ENCODE results near the gene SYTL2. TPM values are rescaled to one million over a fixed set of nuclear protein-coding genes. Genes with fewer than 3 reads are reported as not detected.

SYTL2 gene
- total RNA-seq, 1 donor, result 10.8 TPM

DNA sequence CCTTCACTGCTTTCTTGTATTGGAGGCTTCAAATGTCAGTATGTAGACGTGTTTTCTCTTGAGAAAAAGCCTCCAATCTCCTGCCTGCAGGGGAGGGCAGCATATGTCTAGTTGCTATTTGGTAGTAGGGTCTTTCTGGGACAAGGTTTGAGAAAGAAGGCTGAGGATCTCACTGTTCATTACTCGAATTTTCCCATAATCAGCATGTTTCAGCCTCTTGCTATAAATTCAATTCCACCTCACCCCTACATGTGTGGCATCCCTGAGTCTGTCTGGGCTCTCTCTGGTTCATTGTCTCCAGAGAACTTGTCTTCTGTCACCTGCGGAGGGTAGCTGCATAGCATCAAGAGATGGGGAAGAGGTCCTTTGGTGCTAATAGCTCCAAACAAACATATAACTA lies 24.8 kb upstream of the SYTL2 start:
- no peak for DNase-seq (ENCODE audit: low read depth)
- TF ChIP-seq, protein P1, sequence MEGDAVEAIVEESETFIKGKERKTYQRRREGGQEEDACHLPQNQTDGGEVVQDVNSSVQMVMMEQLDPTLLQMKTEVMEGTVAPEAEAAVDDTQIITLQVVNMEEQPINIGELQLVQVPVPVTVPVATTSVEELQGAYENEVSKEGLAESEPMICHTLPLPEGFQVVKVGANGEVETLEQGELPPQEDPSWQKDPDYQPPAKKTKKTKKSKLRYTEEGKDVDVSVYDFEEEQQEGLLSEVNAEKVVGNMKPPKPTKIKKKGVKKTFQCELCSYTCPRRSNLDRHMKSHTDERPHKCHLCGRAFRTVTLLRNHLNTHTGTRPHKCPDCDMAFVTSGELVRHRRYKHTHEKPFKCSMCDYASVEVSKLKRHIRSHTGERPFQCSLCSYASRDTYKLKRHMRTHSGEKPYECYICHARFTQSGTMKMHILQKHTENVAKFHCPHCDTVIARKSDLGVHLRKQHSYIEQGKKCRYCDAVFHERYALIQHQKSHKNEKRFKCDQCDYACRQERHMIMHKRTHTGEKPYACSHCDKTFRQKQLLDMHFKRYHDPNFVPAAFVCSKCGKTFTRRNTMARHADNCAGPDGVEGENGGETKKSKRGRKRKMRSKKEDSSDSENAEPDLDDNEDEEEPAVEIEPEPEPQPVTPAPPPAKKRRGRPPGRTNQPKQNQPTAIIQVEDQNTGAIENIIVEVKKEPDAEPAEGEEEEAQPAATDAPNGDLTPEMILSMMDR (IDR thresholded peaks at IDR 0.05; ENCODE audit: insufficient read depth, low read depth, low read length), result no peak
- no peak overlapping the region for H3K4me3 ChIP-seq (ENCODE audit: low read depth, low read length)

DNA sequence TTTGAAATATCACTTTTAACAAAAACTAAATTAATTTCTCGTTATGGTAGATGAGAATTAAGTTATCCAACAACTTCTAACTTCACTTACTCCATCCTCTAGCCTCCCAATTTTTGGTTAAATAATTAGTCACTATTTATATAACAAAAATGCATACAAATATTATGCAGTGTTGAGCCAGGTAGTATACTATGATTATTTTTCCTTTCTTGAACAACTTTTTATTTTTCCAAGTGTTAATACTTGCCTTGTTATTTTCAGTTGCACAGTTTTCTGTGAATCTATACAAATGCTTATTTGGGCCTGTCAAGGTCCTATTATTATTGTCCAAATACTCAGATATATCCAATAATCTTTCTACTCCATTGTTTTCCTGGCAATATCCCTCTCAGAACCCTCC lies 24.3 kb upstream of the SYTL2 start:
- H3K4me3 ChIP-seq (ENCODE audit: low read depth, low read length), result no peak overlapping the region
- TF ChIP-seq, protein P1 (IDR thresholded peaks at IDR 0.05; ENCODE audit: insufficient read depth, low read depth, low read length), result no peak
- no peak for DNase-seq (ENCODE audit: low read depth)

DNA sequence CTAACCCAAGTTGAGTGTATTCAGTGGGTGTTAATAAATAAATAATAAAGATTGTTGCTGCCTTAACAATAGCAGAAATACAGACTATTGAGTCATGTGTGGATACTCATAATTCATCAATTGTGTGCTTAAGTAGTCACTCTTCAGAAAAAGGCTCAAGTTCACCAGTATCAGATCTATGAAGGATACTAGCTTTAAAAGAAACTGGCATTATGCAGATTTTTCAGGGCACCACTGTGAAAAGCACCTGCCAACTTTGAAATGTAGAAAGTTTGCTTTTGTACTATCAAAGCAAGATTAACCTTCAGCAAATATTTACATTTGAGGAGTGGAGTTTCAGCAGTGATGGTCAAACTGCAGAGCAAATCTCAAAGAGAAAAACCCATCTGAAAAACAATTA lies 20.1 kb upstream of the SYTL2 start:
- H3K4me3 ChIP-seq (ENCODE audit: low read depth, low read length), result no peak overlapping the region
- DNase-seq (ENCODE audit: low read depth), result no peak
- TF ChIP-seq, protein P1 (IDR thresholded peaks at IDR 0.05; ENCODE audit: insufficient read depth, low read depth, low read length), result no peak

DNA sequence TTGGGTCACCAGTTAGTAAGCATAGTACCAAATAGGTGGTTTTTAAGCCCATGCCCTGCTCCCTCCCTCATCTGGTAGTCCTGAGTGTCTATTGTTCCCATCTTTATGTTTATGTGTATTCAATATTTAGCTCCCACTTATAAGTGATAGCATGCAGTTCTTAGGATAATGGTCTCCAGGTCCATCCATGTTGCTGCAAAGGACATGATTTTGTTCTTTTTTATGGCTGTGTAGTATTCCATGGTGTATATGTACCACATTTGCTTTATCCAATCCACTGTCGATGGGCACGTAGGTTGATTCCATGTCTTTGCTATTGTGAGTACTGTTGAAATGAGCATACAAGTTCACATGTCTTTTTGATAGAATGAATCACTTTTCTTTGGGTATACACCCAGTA lies 18.2 kb upstream of the SYTL2 start:
- DNase-seq (ENCODE audit: low read depth), result no peak
- no peak overlapping the region for H3K4me3 ChIP-seq (ENCODE audit: low read depth, low read length)
- TF ChIP-seq, protein P1 (IDR thresholded peaks at IDR 0.05; ENCODE audit: insufficient read depth, low read depth, low read length), result no peak

DNA sequence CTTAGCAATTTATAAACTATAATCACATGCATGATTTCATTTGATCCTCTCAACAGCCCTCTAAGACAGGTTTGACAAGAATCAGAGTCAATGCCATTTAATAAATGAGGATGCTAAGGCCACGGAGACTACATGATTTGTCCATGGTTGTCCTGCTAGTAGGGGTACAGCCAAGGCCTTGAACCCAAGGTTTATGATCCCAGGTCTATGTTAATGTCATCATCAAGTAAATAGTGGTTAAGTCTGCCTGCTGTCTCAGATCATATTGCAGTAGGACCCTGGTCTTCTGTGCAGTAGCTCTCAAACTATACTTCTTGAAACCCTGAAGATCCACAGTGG lies 17.7 kb upstream of the SYTL2 start:
- H3K4me3 ChIP-seq (ENCODE audit: low read depth, low read length), result no peak overlapping the region
- TF ChIP-seq, protein P1 (IDR thresholded peaks at IDR 0.05; ENCODE audit: insufficient read depth, low read depth, low read length), result no peak
- DNase-seq (ENCODE audit: low read depth), result no peak

DNA sequence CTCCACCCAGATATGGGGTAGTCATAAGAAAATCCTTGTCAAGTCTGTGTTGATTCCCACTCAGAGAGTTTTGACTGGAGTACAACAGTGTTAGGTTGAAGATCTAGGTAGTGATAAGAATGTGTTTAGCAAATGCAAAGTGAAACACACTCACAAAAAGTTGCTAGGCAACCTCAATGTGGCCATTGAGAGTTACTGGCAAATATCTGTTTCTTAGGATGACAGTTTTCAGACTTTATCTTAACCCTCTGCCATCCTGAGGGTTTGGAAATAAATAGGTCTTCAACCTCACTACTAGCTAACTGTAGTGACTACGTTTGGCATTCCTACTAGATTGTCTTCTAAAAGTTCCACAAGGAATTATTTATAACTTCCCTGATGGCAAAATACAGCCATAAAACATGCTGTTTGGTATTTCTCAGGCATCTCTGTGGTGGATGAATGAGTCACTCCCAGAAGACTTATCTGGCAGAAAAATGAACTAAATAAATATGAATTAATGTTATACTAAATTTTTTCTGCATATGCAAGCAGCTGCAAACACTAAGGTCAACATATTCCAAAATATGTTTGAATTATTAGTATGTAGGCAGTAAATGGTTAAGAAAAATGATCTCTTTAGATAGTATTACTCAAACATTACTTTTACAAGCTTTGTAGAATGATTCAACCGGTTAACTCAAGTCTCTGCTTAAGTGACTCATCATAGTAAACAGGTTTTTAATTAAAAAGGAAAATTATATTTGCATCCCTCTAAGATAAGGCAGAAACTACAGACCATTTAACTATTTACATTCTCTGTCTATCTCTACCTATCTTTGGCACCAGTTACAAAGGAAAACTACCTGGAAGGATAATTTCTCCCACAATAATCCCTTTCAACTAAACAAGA lies 17.1 kb upstream of the SYTL2 start:
- DNase-seq (ENCODE audit: low read depth), result peak; percentile 94
- TF ChIP-seq, protein P1 (IDR thresholded peaks at IDR 0.05; ENCODE audit: insufficient read depth, low read depth, low read length), result no peak
- H3K4me3 ChIP-seq (ENCODE audit: low read depth, low read length), result no peak overlapping the region

Data from fibroblast of villous mesenchyme (primary cell).